Mammary epithelial cell (primary cell): ENCODE measurements around the gene FBXO41.

Source experiments
- CTCF ChIP-seq, 2 donors: IDR thresholded peaks in 1 of 2; conservative IDR thresholded peaks in 1 of 2; 2 replicates each; pipeline ENCODE4 v1.5.1; 2011 to 2012; ENCODE audit warnings: inconsistent platforms in 2 of 2, low read length in 2 of 2, mild to moderate bottlenecking in 2 of 2, control low read depth in 1 of 2, low read depth in 1 of 2; ENCODE audit not compliant: insufficient read depth in 1 of 2; ENCODE audit errors: extremely low read depth in 1 of 2
- EZH2 ChIP-seq: IDR thresholded peaks from 2 replicates; pipeline ENCODE4 v1.6.1; 2012; ENCODE audit warnings: low read length, inconsistent platforms, borderline replicate concordance

GRCh38 chr2:73307720-73308119 is 23.4 kb upstream of the FBXO41 start:
- TF ChIP-seq CTCF (conservative IDR thresholded peaks at IDR 0.05 in 1 of 2, IDR thresholded peaks at IDR 0.05 in 1 of 2; ENCODE audit: extremely low read depth in 1 of 2, insufficient read depth in 1 of 2, low read depth in 1 of 2, low read length in 2 of 2) (no peak), EZH2 (no peak)
